Measurements from ENCODE around the gene PFN2.

The PFN2 gene

GRCh38 chr3:149917124-149917667 lies 53.5 kb downstream of the PFN2 start:
- DNase-seq (ENCODE audit: low read depth): no peak

All from T follicular helper cell (primary cell).